AG04449 (cell line): Measurements from ENCODE around the gene PPIE.
A peak's percentile ranks its signal among the peaks of the same experiment; 100 is the strongest.

Source experiments
- CTCF ChIA-PET: fragments of 350-600 bp; formaldehyde crosslinking; extraction: SDS; loops from one replicate; lab custom pipeline; 2021; ENCODE audit warnings: antibody characterized with exemption; lab: Yijun Ruan, JAX
- POLR2A ChIA-PET: fragments of 400-600, 350-600 bp; formaldehyde crosslinking; extraction: SDS; loops from one replicate; lab custom pipeline; 2020; ENCODE audit warnings: antibody characterized with exemption, inconsistent platforms; lab: Yijun Ruan, JAX
- DNase-seq: peaks from one replicate; pipeline ENCODE4 v3.0.0-alpha.2; 2010; ENCODE audit warnings: low read depth, low spot score
- H3K4me3 ChIP-seq: 2 replicates; pipeline ENCODE4 v1.5.1; 2011; ENCODE audit warnings: low read depth, mild to moderate bottlenecking, control low read depth, low read length
- TF ChIP-seq, protein P1 (sequence below): IDR thresholded peaks from one replicate; pipeline ENCODE4 v1.5.1; 2011; ENCODE audit warnings: mild to moderate bottlenecking, moderate library complexity, low read length, control low read depth, inconsistent platforms; ENCODE audit not compliant: insufficient read depth; ENCODE audit errors: missing control alignments

The PPIE gene

DNA sequence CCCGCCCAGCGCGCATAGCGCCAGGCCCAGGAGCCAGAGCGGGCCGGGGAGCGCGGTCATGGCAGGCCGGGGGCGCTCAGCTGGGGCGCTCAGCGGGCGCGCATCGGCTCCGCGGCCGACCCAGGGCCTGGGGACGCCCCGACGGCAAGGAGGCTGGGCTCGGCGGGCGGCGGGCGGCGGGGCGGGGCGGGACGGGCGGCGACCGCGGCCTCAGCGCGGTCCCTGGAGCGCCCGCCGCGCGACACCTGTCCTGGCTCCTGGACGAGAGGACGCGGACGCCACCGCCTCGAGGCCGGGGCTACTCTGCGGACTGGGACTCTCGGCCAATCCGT, 49.7 kb downstream of the PPIE start:
- ChIA-PET POLR2A (no interaction called here), CTCF (interaction anchor here (1.7 kb wide), 1 partner anchor 10 kb away, joined by 7 read pairs; no protein-coding TSS in a partner anchor)
- TF ChIP-seq, protein P1, sequence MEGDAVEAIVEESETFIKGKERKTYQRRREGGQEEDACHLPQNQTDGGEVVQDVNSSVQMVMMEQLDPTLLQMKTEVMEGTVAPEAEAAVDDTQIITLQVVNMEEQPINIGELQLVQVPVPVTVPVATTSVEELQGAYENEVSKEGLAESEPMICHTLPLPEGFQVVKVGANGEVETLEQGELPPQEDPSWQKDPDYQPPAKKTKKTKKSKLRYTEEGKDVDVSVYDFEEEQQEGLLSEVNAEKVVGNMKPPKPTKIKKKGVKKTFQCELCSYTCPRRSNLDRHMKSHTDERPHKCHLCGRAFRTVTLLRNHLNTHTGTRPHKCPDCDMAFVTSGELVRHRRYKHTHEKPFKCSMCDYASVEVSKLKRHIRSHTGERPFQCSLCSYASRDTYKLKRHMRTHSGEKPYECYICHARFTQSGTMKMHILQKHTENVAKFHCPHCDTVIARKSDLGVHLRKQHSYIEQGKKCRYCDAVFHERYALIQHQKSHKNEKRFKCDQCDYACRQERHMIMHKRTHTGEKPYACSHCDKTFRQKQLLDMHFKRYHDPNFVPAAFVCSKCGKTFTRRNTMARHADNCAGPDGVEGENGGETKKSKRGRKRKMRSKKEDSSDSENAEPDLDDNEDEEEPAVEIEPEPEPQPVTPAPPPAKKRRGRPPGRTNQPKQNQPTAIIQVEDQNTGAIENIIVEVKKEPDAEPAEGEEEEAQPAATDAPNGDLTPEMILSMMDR: no peak
- DNase-seq: no peak
- H3K4me3 ChIP-seq: peak overlapping the region; percentile 33

GRCh38 chr1:39788758-39789570, 50.3 kb downstream of the PPIE start, which contains the start of gene BMP8B:
Gene BMP8B (minus strand): TSS chr1:39788865. CDS start chr1:39788485, 380 bp downstream.
- no peak for DNase-seq
- TF ChIP-seq, protein P1: no peak
- ChIA-PET POLR2A (no interaction called here), CTCF (interaction anchor here (1.7 kb wide), 1 partner anchor 10 kb away, joined by 7 read pairs; no protein-coding TSS in a partner anchor)
- H3K4me3 ChIP-seq: peak within 1 kb of the TSS; percentile 40

DNA sequence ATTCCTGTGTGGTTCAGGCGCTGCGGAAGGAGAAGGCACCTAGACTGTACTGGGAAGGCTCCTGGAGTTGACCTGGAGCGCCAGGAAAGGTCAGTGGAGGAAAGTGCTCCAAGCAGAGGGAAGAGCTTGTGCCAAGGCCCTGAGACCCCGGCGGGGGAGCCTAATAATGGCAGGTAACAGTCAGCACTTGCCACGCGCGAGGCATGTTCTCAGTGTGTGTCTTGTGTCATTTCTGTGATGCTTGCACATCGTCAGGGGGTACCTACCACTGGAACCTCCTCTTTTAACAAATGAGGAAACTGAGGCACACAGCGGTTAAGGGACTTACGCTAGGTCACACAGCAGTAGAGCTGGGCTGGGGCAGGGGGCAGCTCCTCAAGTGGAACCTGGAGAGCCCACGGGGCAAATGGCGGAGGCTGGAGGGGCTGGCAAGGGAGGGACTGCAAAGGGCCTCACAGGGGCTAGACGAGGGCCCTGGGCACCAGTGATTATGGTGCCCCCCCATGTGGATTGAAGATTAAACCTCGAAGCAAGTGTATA, 51.0 kb downstream of the PPIE start:
- ChIA-PET CTCF (interaction anchor here (1.7 kb wide), 1 partner anchor 9 kb away, joined by 7 read pairs; no protein-coding TSS in a partner anchor), POLR2A (no interaction called here)
- DNase-seq: no peak
- H3K4me3 ChIP-seq: no peak overlapping the region
- TF ChIP-seq, protein P1: no peak

- TF ChIP-seq, protein P1: no peak
- CTCF ChIA-PET: no interaction called here
- POLR2A ChIA-PET: no interaction called here
- no peak for DNase-seq
- no peak overlapping the region for H3K4me3 ChIP-seq
These were observed 53.2 kb downstream of the PPIE start for GRCh38 chr1:39791838-39792237.

GRCh38 chr1:39795651-39796050, 57.0 kb downstream of the PPIE start:
- TF ChIP-seq, protein P1: no peak
- ChIA-PET CTCF (no interaction called here), POLR2A (no interaction called here)
- H3K4me3 ChIP-seq: no peak overlapping the region
- no peak for DNase-seq
